ENCODE results near the gene IQCK. TPM values are rescaled to one million over a fixed set of nuclear protein-coding genes. Genes with fewer than 3 reads are reported as not detected.
"Not testable (repeated sequence)": the region's sequence is repeated elsewhere in the genome, so short reads cannot be mapped to it uniquely, and the experiment has no call there.

The IQCK gene
- total RNA-seq, 1 donor from 2014 or later = 19.2 TPM

DNA sequence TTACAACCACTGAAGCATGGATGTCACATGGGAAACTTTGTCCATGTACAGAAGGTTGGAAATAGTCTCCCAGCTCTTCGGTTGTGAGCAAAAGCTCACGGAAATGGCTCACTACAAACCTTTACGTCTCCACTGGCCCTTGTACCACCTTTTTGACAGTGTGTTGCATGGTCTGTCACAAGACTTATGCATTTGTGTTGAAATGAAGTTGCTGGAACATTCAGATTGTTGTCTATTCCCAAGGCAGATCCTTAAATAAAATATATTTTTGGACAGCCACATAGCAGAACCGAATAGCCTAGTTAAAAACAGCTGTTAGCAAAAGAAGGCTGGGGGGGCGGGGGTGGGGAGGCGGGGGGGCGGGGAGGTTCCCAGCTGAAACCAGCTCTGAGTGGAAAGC, 39.3 kb upstream of the IQCK start:
- intact Hi-C loops (cut with DNase I) = no loop called here
- Histone ChIP-seq H3K4me1 (no peaks in the 10 kb centered on the region), H3K9me3 (no peaks in the 10 kb centered on the region), H3K36me3 (peaks cover 0 to 17% of the 10 kb centered on the region in 2 donors), H3K27me3 (no peaks in the 10 kb centered on the region), H3K4me3 (no peak overlapping the region), H3K27ac (peak overlapping the region; percentile 58)
- TF ChIP-seq POLR2AphosphoS5 (IDR thresholded peaks at IDR 0.05; ENCODE audit: insufficient read depth in 1 of 2, low read depth in 1 of 2) (no peak), POLR2A (IDR thresholded peaks at IDR 0.05) (no peak)
- TF ChIP-seq, protein P1, sequence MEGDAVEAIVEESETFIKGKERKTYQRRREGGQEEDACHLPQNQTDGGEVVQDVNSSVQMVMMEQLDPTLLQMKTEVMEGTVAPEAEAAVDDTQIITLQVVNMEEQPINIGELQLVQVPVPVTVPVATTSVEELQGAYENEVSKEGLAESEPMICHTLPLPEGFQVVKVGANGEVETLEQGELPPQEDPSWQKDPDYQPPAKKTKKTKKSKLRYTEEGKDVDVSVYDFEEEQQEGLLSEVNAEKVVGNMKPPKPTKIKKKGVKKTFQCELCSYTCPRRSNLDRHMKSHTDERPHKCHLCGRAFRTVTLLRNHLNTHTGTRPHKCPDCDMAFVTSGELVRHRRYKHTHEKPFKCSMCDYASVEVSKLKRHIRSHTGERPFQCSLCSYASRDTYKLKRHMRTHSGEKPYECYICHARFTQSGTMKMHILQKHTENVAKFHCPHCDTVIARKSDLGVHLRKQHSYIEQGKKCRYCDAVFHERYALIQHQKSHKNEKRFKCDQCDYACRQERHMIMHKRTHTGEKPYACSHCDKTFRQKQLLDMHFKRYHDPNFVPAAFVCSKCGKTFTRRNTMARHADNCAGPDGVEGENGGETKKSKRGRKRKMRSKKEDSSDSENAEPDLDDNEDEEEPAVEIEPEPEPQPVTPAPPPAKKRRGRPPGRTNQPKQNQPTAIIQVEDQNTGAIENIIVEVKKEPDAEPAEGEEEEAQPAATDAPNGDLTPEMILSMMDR (IDR thresholded peaks at IDR 0.05) = no peak
- DNase-seq (ENCODE audit: extremely low spot score in 2 of 2) = no peak

DNA sequence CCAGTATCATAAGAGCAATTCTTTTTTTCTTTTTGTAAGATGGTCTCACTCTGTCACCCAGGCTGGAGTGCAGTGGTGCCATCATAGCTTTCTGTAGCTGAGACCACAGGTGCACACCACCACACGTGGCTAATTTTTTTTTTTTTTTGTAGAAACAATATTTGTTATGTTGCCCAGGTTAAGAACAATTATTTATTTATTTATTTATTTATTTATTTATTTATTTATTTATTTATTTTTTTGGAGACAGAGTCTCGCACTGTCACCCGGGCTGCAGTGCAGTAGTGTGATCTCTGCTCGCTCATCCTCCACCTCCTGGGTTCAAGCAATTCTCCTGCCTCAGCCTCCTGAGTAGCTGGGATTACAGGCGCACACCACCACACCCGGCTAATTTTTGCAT, 38.8 kb upstream of the IQCK start:
- Histone ChIP-seq H3K36me3 (peaks cover 0 to 22% of the 10 kb centered on the region in 2 donors), H3K27ac (peak overlapping the region; percentile 58)
- H3K27me3 ChIP-seq; DNase-seq (ENCODE audit: extremely low spot score in 2 of 2); H3K4me3 ChIP-seq; intact Hi-C loops (cut with DNase I); H3K9me3 ChIP-seq; H3K4me1 ChIP-seq: not testable (repeated sequence)

DNA sequence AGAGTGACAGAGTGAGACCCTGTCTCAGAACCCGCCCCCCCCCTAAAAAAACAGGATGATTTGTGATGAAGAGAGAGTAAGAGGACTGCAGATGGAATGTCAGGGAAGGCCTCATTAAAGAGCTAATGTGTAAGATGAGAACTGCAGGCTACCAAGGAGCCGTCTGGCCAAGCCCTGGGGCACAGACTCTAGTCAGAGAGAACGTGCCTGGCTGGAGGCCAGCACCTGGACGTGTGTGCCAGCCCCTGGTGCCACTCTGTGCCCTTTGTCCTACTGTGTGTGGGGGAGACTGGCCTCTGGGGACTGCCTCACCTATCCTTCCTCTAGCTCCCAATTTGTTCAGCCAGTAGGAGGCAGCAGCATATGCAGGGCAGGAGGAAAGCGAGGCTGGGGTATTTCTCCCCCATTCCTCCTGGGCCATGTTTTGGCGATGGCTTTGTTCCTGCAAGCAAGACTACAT, 37.2 kb upstream of the IQCK start:
- Histone ChIP-seq H3K4me3 (no peak overlapping the region), H3K9me3 (no peaks in the 10 kb centered on the region), H3K4me1 (no peaks in the 10 kb centered on the region), H3K27ac (no peak overlapping the region), H3K27me3 (no peaks in the 10 kb centered on the region), H3K36me3 (peaks cover 0 to 38% of the 10 kb centered on the region in 2 donors)
- TF ChIP-seq POLR2AphosphoS5 (IDR thresholded peaks at IDR 0.05; ENCODE audit: insufficient read depth in 1 of 2, low read depth in 1 of 2) (no peak), POLR2A (IDR thresholded peaks at IDR 0.05) (no peak)
- TF ChIP-seq, protein P1 (IDR thresholded peaks at IDR 0.05) = no peak
- DNase-seq (ENCODE audit: extremely low spot score in 2 of 2) = no peak
- intact Hi-C loops (cut with DNase I) = no loop called here

DNA sequence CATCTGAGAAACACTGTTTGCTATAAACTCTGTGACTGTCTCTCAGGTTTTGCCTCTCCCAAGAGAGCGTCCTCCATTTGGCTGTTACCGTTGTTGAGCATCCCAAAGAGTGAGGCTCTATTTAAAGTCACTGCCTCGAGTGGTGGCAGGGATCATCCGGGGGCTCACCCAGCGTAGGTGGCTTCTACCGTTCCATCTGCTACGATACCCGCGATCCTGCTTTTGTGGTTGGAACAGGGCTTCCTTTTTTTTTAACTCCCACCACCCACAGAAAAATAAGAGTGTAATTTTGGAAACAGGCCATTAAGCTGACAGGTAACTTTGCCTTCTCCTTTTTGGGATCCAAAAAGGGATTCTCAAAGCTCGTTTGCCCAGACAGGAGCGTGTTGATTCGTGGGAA, 36.4 kb upstream of the IQCK start:
- H3K4me1 ChIP-seq = no peaks in the 10 kb centered on the region
- H3K4me3 ChIP-seq = no peak overlapping the region
- H3K36me3 ChIP-seq = peaks cover 0 to 39% of the 10 kb centered on the region in 2 donors
- H3K27ac ChIP-seq = no peak overlapping the region
- no peaks in the 10 kb centered on the region for H3K27me3 ChIP-seq
- no peak for DNase-seq (ENCODE audit: extremely low spot score in 2 of 2)
- no peaks in the 10 kb centered on the region for H3K9me3 ChIP-seq
- no peak for TF ChIP-seq POLR2AphosphoS5 (IDR thresholded peaks at IDR 0.05; ENCODE audit: insufficient read depth in 1 of 2, low read depth in 1 of 2)
- TF ChIP-seq, protein P1 (IDR thresholded peaks at IDR 0.05) = no peak
- no peak for TF ChIP-seq POLR2A (IDR thresholded peaks at IDR 0.05)
- intact Hi-C loops (cut with DNase I) = no loop called here

DNA sequence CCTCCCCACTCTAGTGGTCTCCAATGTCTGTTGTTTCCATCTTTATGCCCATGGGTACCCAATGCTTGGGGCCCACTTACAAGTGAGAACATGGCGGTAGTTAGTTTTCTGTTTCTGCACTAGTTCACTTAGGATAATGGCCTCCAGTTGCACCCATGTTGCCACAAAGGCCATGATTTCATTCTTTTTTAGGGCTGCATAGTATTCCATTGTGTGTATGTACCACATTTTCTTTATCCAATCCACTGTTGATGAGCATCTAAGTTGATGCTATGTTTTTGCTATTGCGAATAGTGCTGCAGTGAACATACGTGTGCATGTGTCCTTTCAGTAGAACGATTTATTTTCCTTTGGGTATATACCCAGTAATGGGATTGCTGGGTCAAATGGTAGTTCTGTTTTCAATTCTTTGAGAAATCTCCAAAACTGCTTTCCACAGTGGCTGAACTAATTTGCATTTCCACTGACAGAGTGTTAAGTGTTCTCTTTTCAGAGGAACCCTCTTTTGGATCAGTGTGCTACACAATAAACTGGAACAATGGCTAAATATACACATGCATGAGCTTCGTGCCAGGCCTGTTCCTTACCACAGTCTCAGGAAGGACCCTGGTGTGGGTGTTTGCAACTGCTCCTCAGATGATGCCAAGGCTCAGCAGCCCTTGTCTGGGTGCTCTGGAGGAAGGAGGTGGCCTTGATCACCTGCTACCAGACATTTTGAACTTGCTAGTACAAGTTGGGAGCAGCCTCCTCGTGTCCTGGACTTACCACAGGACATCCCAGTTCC, 34.4 kb upstream of the IQCK start:
- H3K4me1 ChIP-seq = no peaks in the 10 kb centered on the region
- TF ChIP-seq POLR2AphosphoS5 (IDR thresholded peaks at IDR 0.05; ENCODE audit: insufficient read depth in 1 of 2, low read depth in 1 of 2) (no peak), POLR2A (IDR thresholded peaks at IDR 0.05) (no peak)
- TF ChIP-seq, protein P1 (IDR thresholded peaks at IDR 0.05) = no peak
- intact Hi-C loops (cut with DNase I) = no loop called here
- peaks cover 0 to 47% of the 10 kb centered on the region in 2 donors for H3K36me3 ChIP-seq
- H3K27me3 ChIP-seq = no peaks in the 10 kb centered on the region
- DNase-seq (ENCODE audit: extremely low spot score in 2 of 2) = no peak
- H3K27ac ChIP-seq = no peak overlapping the region
- no peaks in the 10 kb centered on the region for H3K9me3 ChIP-seq
- H3K4me3 ChIP-seq = no peak overlapping the region

All from vagina (tissue), 2 donors.